Fibroblast of gingiva (primary cell): ENCODE measurements around the gene ZNF507.

Experiments
- DNase-seq: peaks from one replicate; pipeline ENCODE4 v3.0.0-alpha.2; 2011; ENCODE audit warnings: low read depth

Gene ZNF507

DNA sequence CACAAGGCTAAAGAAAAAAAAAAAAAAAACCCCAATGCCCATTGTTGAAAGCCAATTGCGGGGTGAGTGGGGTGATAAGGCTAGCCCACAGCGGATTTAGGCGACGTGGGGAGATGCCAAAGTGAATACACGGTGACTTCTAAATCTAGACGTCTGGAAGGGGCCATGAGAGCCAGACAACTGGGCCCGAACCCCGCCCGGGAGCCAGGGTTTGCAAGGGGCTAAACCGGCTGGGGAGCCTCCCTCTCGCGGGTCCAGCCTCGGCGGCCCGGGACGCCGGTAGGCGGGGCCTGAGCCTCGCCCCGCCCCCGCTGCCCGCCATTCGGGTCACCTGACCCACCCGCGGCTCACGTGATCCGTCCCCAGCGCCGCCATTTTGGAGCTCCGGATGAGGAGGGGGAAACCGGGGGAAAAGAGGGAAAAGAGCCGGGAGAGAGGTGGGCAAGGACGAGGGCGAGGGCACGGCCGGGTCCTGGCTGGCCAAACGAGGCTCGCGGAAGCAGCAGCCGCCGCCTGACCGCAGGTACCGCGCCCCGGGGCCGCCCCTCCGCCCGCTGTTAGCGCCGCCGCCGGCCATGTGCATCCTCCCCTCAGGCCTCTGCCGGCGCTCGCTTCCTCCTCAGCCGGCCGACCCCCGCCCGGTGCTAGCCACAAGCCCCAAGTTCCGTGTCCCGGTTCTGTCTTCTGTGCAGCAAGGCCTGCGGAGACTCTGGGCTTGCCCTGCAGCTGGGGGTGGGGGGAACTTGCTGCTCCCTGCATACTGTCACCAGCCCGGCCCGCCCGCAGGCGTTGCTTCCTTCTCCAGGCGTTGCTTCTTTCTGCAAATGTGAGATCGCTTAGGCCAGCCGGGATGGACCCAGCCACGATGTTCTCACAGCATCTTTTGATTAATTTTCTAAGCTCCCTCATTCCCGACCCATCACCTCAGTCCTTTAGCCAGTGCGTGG, at the start of gene ZNF507:
TSS of gene ZNF507 (plus strand) at position 350 of the 947 bp plus-strand sequence. CDS start 7,221 bp downstream, outside the sequence.
- DNase-seq: peak; percentile 62

DNA sequence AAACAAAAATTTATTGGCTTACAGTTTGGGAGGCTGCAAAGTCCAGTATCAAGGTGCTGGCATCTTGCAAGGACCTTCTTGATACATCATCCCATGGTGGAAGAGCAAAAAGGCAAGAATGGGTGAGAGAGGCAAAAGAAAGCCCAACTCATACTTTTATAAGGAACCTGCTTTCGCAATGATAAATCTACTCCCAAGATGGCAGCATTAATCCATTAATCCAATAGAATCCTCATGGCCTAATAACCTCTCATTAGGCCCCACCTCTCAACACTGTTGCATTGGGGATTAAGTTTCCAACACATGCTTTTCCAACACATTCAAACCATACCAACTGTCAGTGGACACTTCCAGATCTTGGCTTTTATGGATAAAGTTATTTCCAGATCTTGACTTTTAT, 48.7 kb upstream of the ZNF507 start:
- no peak for DNase-seq

DNA sequence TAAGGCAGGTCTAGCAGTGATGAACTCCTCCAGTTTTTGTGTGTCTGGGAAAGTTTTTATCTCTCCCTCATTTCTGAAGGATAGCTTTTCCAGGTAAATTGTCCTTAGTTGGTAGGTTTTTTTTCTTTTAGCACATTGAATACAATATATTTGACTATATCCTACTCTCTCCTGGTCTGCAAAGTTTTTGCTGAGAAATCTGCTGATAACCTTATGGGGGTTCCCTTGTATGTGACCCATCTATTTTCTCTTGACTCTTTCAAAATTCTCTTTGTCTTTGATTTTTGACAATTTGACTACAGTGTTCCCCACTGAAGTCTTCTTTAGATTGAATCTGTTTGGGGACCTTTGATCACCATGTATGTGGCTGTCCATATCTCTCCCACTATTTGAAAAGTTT, 42.6 kb upstream of the ZNF507 start:
- no peak for DNase-seq

DNA sequence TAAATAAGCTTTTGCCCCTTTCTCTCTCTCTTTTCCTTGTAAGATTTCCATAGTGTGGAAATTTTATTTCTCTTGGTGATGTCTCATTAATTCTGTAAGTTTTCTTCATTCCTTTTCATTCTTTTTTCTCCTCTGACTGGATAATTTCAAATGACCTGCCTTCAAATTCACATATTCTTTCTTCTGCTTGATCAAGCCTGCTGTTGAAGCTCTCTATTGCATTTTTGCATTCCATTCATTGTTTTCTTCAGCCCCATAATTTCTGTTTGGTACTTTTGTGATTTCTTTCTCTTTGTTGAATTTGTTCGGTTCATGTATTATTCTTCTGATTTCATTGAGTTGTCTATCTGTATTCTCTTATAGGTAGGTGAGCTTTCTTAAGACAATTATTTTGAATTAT, 42.2 kb upstream of the ZNF507 start:
- no peak for DNase-seq

GRCh38 chr19:32307591-32307990, 37.8 kb upstream of the ZNF507 start:
- no peak for DNase-seq

DNA sequence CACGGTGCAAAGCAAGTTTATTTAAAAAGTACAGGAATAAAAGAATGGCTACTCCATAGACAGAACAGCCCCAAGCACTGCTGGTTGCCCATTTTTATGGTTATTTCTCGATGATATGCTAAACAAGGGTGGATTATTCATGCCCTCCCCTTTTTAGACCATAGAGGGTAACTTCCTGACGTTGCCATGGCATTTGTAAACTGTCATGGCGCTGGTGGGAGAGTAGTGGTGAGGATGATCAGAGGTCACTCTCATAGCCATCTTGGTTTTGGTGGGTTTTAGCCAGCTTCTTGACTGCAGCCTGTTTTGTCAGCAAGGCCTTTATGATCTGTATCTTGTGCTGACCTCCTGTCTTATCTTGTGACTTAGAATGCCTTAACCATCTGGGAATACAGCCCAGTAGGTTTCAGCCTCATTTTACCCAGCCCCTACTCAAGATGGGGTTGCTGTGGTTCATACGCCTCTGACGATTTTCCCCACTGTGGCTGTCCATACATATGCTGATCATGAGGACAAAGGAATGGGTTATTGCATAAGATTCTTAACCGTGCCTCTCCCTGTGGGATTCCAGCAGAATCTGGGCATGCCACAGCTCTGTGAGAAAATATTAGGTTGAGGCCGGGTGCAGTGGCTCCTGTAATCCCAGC, 36.9 kb upstream of the ZNF507 start:
- no peak for DNase-seq

- no peak for DNase-seq
These were observed 35.6 kb upstream of the ZNF507 start for GRCh38 chr19:32309711-32310390.

- no peak for DNase-seq
These were observed 34.0 kb upstream of the ZNF507 start for GRCh38 chr19:32311371-32311770.

GRCh38 chr19:32313569-32314265, 31.7 kb upstream of the ZNF507 start:
- DNase-seq: no peak

DNA sequence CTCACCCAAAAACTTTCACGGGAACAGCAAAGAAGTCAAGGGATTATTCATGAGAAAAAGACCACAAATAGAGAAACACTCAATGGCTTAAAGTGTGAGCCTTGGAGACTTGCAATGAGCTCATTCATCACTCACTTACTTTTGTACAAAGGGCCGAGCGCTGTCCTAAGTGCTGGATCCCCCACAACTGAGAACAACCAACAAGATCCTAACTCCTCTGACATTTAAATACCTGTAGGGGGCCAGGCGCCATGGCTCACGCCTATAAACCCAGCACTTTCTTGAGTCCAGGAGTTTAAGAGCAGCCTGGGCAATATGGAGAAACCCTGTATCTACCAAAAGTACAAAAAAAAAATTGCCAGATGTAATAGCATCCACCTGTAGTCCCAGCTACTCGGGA, 29.4 kb upstream of the ZNF507 start:
- no peak for DNase-seq

DNA sequence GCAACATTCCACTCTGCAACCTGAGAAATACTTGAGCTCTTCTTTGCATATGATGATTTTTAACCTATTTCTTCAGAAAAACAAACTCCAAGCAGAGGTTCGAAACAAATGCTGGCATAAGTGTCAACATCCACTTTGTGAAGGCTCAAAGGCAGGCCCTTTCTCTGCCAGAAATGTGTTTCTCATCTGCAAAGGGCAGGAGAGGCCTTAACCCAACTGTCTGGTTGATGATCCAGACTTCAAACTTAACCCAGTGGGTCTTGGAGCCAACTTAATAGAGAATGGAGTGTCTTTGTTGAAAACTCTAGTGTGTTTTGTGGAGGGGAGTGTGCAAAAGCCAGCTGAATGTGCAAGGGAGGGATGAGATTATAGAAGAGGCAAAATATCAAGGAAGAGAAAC, 28.3 kb upstream of the ZNF507 start:
- DNase-seq: no peak

- DNase-seq: no peak
These were observed 26.4 kb upstream of the ZNF507 start for GRCh38 chr19:32318884-32319520.

DNA sequence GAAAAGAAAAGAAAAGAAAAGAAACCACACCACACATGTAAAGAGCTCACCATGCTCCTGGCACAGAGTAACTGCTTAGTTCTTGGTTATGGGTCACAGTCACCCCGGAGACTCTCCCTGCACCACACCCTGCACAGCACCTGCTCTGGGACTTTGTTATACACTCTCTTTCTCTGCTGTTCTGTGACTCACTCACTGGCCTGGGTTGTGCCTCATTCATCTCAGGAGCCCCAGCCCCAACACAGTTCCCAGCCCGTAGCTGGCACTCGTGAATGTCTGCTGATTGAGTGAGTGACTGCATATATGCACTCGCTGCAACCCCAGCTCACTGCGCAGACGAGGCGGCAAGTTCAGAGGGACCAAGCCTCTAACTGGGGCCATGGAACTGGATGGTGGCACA, 22.9 kb upstream of the ZNF507 start:
- no peak for DNase-seq

DNA sequence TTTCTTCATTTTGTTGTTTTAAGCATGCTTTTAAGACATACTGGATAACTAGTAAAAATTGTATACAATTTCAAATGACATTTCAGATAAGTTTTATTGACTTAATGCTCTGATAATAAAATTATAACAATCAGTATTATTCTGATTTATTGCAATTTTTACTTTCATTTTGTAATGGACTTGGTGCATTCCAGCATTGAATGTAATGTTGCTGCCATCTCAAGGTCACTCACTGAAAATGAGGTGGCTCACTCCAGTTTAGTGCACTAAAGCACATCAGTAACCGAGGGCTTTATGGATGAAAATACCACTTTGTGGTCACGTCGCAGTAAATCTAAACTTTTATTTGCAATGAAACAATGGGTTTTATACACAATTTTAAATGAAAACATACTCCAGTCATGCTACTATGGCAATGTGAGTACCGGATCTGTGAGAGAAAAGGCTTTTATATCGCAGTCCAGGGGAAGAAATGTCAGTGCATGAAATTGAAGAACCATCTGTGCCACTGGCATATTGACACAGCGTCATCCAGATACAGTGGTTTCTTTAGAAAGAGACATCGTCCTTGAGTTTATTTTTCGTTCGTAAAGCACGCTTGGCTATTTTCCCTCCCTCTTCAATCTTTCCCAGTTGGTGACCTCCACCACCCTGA, 20.7 kb upstream of the ZNF507 start:
- no peak for DNase-seq

- no peak for DNase-seq
These were observed 15.1 kb upstream of the ZNF507 start for GRCh38 chr19:32330213-32330857.

DNA sequence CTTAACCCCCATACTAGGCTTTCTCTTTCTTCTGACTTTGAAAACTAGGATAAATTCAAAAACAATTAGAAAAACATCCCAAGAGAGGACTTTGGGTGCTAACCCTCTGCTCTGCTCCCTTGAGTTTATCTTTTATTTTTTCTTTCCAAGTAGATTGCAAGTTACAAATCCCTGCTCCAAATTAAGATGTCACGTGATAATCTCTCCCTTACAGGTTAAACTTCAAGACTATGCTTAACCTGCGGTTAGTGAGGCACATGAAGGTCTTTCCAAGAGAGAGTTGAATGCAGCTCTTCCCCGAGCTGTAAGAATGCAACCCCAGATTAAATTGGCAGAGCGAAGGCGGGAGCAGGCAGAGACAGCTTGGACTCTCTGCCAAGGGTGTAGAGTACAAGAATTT, 12.2 kb upstream of the ZNF507 start:
- DNase-seq: no peak

GRCh38 chr19:32336259-32337083, 8.9 kb upstream of the ZNF507 start:
- DNase-seq: peak; percentile 40

DNA sequence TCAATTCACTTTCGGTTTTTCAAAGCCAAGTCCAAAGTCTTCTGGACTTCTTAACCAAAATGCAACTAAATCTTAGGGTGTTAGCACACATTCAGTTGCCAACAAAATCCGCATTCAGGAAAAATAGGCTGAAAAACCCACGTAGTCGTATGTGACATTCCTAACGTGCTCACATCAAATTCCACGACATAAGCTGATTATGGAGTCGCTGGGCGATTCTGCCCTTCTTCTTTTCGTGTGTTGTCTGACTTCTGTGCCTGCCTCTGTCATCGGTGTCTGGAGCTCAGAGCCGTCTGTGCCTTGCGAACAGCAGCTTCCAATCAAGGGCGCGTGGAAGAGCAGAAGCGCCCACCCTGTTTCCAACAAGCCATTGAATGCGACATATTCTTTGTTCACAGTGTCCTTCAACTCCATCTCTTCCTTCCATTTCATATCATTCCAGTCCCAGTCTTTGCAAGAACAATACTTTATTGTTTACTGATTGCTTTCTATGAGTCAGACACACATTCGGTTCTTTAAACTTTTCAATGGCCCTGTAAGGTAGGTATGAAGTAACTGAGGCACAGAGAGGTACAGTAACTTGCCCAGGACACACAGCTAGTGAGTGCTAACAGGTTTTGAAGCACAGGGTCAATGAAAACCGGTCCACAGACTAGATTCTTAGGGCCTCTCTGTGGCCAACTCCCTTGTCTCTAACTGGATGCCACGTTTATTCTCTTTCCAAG, 8.2 kb upstream of the ZNF507 start:
- DNase-seq: no peak

DNA sequence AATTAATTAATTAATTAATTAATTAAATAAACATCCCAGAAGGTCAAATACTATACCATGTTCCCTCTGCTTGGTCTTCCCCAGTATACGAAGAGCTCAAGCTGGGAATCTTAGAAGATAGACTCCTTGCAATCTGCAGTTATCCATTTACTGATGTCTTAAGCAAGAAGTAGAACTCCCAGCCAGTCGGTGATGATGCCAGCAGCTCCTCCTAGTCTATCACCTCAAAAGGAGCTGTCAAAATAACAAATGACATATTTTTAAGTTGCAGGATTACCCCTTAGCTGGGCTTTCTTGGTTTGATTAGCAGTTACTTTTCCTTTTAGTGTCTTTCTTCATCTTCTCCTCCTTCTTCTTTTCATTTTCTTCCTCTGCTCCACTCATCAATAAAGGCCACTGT, 6.0 kb upstream of the ZNF507 start:
- DNase-seq: no peak
